ENCODE measurements around the gene CCDC88B.
"Not testable (repeated sequence)": the region's sequence is repeated elsewhere in the genome, so short reads cannot be mapped to it uniquely, and the experiment has no call there.

Gene CCDC88B

DNA sequence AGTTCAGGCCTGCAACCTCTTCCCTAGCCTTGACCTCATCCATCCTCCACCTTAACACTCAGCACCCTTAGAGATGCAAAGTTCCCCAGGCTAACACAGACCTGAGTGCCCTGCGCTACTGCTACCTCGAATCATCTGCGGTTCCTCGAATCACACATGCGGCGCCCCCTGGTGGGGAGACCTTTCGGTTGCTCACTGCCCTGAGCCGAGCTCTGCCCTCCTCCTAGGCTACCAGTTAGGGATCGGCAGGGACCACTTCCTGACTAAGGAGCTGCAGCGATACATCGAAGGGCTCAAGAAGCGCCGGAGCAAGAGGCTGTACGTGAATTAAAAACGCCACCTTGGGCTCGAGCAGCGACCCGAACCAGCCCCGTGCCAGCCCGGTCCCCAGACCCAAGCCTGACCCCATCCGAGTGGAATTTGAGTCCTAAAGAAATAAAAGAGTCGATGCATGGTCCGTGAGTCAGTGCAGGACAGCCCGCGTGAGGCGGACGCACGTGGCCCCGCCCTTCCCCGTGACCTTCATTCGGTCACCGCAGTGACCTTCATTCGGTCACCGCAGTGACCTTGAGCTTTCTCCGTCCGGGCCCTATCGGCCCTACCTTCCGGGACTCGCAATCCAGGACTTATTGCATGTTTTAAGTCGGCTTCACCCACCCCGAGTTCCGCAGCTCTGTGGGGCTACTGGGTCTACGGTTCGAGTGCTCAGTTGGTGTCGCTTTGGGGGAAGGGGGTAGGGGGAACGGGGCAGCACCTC lies 35.5 kb upstream of the CCDC88B start:
- DNase-seq = peak; percentile 85 to 87

DNA sequence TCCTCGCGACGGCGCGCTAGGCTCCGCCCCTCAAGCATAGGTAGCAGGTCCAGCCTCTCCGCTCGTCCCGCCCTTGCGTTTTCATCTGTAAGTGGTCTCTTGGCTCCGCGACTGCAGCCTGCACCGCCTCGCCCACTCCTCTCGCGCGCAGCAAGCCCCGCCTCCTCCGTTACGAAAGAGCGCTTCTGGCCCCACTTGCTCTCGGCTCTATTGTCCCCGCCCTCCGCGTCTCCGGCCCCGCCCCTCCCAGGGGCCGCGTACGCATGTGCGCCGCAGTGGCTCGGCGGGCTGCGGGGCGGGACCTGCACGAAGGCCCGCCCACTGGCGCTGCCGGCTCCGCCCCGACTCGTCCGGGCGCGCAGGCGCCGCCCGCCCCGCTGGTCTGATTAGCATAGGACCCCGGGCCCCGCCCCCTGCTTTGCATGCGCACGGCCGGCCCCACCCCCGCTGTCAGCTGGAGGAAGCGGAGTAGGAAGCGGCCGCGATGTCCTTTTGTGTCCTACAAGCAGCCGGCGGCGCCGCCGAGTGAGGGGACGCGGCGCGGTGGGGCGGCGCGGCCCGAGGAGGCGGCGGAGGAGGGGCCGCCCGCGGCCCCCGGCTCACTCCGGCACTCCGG lies 34.8 kb upstream of the CCDC88B start, which contains the start of gene ESRRA:
ESRRA (plus strand) TSS at position 450 of the 616 bp plus-strand sequence. CDS start 1,656 bp downstream, outside the sequence.
- peak; percentile 99 to 100 for DNase-seq

DNA sequence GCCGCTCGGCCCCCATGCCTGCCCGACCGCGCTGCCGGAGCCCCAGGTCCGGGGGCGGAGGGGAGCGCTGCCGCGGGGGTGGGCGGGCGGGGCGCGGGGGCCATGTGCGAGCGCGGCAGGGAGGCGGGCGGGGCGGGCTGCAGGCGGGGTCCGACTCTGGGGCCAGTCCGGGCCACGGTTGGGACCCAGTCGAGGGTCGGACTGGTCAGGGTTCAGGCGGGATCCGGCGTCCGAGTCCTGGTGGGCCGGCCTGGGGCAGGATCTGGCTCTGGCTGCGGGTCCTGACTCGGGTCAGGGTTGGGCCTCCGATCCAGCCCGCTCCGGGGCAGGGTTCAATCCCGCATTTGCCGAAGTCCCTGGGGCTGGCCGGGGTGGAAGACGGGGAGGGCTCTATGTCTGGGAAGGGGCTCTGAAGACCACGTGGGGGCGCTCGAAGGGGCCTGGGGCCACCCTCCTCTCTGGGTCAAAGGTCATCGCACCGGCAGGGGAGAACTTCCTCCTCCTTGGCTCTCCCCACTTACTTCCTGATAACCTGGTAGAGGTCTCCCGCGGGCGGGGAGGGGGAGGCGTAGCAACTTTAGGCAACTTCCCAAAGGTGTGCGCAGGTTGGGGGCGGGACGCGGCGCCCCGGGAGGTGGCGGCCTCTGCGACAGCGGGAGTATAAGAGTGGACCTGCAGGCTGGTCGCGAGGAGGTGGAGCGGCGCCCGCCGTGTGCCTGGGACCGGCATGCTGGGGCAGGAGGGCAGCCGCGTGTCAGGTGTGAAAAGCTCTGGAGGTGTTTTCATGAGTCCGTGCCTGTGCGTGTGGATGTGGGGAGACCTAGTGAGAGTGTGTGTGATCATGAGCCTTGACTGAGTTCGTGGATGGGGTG lies 34.1 kb upstream of the CCDC88B start:
- DNase-seq = peak; percentile 34 to 47

DNA sequence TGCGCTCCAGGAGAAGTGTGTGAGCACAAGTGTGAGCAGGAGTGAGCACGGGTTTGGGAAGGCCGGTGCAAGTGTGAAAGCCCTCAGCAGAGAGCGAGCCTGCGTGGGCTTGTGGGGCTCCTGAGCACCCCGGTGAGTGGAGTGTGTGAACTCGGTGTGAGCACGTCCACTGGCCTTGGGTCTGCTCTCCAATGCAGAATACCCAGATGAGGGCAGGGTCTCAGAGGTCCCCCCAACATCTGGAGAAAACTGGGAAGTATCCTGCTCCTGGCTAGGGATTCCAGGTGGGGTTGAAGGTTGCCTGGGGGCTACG lies 33.5 kb upstream of the CCDC88B start:
- no peak for DNase-seq

DNA sequence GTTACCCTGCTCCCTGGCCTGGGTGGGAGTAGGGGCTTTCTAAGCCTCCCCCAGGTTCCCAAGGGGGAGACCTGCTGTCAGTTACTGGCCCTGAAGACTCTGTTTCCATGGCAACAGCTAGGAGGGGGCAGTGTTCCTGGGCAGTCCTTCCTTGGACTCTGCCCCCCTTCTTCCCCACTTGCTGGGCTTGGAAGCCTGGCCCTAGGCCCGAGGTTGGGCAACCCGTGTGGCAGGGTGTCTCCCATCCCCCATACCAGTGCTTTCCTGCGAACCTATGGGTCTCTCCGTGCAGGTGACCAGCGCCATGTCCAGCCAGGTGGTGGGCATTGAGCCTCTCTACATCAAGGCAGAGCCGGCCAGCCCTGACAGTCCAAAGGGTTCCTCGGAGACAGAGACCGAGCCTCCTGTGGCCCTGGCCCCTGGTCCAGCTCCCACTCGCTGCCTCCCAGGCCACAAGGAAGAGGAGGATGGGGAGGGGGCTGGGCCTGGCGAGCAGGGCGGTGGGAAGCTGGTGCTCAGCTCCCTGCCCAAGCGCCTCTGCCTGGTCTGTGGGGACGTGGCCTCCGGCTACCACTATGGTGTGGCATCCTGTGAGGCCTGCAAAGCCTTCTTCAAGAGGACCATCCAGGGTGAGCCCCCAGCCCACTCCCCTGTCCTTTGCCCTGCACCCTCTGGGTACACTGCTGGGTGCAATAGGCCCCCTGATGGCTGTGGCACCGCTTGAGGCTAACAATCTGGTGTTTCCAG lies 33.0 kb upstream of the CCDC88B start:
- no peak for DNase-seq

DNA sequence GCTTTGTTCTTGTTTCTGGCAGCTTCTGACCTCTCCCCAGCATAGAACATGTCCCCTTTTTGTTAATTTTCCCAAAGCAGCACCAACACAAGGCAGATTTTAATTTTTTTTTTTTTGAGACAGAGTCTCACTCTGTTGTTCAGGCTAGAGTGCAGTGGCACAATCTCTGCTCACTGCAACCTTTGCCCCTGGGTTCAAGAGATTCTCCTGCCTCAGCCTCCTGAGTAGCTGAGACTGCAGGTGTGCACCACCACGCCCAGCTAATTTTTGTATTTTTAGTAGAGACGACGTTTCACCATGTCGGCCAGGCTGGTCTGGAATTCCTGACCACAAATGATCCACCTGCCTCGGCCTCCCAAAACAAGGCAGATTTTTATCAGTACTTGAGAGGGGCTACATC lies 32.2 kb upstream of the CCDC88B start:
- DNase-seq = not testable (repeated sequence)

DNA sequence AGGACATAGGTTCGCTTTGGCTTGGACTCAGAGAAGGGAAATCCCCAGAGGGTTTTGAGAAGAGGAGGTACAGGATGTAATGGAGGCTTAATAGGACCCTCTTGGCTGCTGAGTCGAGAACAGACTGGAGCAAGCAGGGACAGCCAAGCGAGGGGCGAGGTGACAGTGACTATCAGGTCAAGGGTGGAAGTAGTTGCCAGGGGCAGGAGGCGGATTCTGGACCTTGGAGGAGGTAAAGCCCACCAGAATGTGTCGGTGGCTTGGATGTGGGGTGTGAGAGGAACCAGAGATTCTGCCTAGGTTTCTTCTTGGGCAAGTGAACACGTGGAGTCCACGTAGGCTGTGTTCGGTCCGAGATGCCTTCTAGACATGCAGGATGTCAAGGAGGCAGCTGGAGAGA lies 27.1 kb upstream of the CCDC88B start:
- DNase-seq = no peak

DNA sequence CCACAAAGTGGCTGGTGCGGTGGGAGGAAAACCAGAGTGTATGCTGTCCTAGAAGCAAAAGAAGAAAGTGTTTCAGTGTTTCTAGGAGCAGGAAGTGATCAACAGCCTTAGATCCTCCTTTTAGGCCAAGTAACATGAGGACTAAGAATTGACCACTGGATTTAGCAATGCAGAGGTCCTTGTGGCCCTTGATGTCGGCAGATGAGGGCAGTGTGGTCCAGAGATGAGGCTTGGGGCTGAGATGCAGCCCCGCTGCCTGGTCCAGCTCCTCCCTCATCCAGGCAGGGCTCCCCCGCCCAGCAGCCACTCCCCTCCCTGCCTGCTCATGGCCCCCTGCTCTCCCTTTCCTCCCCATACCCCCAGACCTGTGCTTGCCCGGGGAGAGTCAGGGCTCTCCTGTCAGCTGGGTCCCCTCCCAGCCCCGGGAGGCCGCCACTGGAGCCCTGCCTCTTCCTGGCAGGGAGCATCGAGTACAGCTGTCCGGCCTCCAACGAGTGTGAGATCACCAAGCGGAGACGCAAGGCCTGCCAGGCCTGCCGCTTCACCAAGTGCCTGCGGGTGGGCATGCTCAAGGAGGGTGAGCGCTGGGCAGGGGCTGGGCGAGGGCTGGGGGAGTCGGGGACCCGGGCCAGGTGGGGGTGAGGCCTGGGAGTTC lies 26.4 kb upstream of the CCDC88B start:
- no peak for DNase-seq

DNA sequence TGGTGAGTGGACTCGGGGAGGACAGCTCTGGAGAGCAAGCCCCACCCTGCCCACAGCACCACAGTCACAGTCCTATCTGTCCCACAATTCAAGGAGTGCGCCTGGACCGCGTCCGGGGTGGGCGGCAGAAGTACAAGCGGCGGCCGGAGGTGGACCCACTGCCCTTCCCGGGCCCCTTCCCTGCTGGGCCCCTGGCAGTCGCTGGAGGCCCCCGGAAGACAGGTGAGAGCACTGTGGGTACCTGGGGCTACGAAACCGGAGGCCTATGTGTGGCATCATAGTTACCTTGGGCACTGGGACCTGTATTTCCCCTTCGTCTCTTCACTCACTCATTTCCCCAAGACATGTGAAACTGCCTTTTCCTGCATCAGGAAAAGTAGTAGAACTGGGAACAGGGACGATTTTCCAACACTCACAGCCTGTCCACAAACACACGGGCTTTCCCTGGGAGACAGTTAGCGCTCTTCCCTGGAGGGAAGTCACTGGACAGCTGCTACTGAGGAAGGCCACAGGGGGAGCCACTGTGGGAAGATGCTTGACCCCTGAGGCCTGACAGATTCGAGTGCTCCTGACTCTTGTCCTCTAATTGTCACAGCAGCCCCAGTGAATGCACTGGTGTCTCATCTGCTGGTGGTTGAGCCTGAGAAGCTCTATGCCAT lies 25.7 kb upstream of the CCDC88B start:
- DNase-seq = no peak

DNA sequence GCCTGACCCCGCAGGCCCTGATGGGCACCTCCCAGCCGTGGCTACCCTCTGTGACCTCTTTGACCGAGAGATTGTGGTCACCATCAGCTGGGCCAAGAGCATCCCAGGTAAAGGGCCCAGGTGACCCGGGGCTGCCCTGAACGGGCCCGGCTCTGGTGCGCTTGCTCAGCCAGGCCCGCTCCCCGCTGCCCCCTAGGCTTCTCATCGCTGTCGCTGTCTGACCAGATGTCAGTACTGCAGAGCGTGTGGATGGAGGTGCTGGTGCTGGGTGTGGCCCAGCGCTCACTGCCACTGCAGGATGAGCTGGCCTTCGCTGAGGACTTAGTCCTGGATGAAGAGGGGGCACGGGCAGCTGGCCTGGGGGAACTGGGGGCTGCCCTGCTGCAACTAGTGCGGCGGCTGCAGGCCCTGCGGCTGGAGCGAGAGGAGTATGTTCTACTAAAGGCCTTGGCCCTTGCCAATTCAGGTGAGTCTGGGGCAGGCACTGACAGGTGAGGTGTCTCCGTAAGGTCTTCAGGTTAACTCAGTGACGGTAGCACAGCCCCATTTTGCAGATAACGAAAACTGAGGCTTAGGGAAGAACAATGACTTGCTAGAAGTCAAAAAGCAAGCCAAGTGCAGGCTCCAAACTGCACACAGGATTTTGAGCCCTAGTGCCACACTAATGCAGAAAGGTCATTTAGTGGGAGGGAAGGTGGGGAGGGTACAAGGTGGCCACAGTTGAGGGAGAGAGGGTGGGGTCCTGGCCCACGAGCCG lies 25.0 kb upstream of the CCDC88B start:
- no peak for DNase-seq

DNA sequence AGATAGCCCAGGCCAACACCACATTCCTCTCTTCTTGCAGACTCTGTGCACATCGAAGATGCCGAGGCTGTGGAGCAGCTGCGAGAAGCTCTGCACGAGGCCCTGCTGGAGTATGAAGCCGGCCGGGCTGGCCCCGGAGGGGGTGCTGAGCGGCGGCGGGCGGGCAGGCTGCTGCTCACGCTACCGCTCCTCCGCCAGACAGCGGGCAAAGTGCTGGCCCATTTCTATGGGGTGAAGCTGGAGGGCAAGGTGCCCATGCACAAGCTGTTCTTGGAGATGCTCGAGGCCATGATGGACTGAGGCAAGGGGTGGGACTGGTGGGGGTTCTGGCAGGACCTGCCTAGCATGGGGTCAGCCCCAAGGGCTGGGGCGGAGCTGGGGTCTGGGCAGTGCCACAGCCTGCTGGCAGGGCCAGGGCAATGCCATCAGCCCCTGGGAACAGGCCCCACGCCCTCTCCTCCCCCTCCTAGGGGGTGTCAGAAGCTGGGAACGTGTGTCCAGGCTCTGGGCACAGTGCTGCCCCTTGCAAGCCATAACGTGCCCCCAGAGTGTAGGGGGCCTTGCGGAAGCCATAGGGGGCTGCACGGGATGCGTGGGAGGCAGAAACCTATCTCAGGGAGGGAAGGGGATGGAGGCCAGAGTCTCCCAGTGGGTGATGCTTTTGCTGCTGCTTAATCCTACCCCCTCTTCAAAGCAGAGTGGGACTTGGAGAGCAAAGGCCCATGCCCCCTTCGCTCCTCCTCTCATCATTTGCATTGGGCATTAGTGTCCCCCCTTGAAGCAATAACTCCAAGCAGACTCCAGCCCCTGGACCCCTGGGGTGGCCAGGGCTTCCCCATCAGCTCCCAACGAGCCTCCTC lies 24.1 kb upstream of the CCDC88B start:
- not testable (repeated sequence) for DNase-seq

DNA sequence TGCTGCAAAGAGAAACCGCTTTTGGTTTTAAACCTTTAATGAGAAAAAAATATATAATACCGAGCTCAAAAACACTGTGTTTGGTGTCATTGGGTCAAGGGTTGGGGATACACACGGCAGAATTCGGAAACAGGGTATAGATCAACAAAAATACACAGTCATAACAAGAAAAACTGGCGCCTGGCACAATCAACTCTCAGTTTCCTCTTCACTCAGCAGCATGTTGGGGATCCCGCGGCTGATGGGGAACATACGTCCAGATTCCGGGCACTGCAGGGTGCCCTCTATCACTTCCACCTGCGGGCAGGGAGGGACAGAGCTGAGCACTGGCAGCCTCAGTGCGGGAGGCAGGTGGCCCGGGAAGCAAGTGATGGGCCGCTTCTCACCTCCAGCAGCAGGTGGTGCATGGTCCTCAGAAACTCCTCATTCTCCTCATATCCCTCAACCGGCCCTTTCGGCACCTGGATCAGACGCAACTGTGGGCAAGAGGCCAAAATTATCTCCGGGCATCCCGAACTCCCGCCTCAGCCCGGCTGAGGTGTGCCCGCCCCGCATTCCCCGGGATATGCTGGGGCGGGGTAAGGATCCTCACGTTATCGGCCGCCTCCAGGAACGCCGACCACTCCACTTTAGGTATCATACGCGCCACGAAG lies 23.2 kb upstream of the CCDC88B start:
- peak; percentile 40 to 63 for DNase-seq

DNA sequence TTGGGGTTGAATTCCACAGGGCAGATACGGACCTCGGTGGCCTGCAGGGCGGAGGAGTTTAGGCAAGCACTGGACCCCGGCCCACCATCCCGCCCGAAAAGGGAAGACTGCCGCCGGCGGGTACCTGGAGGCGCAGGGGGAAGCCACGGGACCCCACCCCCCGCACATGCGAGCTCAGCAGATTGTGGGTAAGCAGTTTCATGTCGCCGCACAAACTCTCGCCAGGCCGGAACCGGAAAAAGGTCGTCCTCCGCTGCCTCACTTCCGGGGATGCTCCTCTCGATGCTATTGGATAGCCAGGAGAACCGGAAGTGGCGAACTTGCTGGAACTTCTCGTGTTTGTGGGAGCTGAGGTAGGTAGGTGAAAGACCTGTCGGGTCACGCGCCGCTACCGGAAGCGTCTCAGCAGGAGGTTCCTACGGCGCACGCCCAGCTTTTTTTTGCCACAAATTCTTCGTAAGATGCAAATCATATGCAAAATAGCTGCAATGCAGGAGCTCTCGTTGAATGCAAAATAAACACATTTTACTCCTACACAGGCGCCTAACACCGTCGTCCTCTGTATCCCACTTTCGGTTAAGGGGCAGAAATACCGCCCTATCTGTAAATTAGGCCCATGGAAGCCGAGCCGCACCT lies 22.6 kb upstream of the CCDC88B start, which contains the start of gene TRMT112:
TRMT112 (minus strand) TSS at position 235 of the 636 bp plus-strand sequence; CDS start at position 202, 33 bp downstream.
- DNase-seq = peak; percentile 88 to 97

DNA sequence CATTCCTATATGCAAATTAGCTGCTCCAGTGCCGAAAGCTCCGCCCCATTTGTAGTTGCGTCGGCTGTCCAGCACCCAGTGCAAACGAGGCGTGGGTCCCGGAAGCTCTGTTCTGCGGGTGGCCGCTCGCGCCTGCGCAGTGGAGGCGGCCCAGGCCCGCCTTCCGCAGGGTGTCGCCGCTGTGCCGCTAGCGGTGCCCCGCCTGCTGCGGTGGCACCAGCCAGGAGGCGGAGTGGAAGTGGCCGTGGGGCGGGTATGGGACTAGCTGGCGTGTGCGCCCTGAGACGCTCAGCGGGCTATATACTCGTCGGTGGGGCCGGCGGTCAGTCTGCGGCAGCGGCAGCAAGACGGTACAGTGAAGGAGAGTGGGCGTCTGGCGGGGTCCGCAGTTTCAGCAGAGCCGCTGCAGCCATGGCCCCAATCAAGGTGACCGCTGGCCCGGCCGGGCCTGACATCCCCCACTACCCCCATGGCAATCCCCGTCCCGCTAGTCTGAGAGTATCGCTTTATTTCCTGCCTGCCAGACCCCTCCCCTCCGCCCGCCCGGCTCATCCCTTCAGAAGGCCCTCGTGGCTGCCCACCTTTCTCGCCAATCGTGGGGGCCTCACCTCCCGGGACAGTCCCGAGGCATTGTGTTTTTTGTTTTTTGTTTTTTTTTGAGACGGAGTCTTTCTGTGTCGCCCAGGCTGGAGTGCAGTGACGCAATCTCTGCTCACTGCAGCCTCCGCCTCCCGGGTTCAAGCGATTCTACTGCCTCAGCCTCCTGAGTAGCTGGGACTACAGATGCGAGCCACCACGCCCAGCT lies 21.8 kb upstream of the CCDC88B start, which contains the start of gene PRDX5:
PRDX5 (plus strand) TSS at position 161 of the 805 bp plus-strand sequence; CDS start at position 256, 95 bp downstream.
- peak; percentile 95 to 96 for DNase-seq

DNA sequence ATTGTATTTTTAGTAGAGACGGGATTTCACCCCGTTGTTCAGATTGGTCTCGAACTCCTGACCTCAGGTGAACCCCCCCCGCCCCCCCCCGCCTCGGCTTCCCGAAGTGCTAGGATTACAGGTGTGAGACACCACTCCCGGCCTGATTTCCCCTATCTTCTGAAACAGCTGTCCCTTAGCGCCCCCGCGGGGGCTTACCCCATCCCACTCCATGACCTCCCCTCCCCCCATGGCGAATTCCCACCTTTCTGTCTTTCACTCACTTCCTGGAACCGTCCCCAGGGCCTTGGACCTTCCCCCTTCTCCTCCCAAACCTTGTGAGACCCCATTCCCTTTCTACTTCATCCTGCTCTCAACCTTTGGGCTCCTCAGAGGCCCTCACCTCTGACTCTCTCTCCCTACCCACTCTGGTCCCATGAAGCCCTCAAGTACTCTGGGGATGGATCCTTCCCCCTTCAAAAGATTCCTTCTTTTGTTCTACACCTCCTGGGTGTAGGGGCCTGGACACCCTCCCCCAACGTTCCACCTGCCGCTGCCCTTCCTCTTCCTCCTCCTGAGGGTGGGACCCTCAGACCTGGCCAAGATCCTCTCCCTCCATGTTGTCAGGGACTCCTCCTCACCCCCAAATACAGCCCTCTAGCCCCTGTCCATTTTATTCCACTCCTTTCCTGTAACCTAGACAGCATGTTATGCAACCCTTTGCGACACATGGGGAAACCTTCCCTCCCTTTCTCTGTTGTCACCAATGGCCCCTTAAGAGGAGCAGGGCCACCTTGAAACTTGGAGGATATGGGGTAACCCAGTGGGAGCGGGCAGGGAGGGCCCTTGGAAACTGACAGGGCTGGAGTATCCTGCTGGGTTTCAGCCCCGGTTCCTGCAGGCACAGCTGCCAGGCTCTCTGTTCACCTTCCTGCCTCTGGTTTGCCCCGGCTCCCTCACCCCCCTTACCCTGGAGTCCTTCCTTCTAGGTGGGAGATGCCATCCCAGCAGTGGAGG lies 20.9 kb upstream of the CCDC88B start:
- no peak for DNase-seq

DNA sequence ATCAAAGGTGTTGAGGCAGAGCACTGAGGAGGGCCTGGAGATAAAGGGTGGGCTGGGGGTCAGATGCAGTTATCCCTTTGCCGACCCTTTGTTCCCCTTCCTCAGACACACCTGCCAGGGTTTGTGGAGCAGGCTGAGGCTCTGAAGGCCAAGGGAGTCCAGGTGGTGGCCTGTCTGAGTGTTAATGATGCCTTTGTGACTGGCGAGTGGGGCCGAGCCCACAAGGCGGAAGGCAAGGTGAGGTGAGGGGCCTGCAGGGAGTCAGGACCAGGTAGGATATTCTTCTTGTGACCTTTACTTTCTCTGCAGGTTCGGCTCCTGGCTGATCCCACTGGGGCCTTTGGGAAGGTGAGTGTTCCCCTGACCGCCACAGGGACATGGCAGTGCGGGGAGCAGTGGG lies 19.4 kb upstream of the CCDC88B start:
- DNase-seq = no peak

Measured in NCI-H2081 (cell line).